ENCODE measurements around the gene ARHGAP8. TPM values are rescaled to one million over a fixed set of nuclear protein-coding genes. Genes with fewer than 3 reads are reported as not detected.

ARHGAP8 gene
- total and polyA plus RNA-seq, 10 of the 15 experiments (the other 5 are each of a cell fraction or from before 2014, with no cell fraction given): 0.33 TPM; not detected in 9

DNA sequence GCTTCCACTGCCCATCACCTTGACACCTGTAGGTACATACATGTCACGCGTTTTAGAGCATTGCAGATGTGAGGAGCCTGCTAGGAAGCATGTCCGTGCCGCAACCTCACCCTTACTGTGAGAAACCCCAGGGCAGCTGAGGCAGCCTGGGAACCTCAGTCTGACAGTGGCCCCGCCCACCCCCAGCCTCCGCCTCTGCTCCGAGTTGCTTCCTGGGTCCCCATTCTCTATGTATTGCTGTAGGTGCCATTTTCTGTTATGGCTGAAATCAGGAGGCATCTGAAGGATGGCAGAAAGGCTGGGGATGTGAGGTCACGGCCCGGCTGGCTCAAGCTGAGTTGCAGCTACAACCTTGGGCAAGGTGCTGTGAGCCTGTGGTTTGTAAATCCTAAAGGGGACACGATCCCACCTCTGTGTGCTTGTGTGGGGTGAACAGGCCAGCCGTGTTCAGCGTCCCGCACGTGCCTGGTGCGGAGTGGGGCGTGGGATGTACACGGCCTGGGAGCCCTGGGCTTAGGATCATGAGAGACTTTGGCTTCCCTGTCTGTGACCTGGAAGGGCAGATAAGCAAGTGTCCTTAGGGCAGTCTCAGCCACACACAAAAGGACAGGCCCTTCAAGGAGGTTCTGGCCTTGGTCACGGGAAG is 154.7 kb downstream of the ARHGAP8 start (continued):
- no peak for TF ChIP-seq BACH1 (IDR thresholded peaks at IDR 0.05; ENCODE audit: borderline replicate concordance)
- TF ChIP-seq NBN (IDR thresholded peaks at IDR 0.05): no peak
- no peak for TF ChIP-seq SREBF1 (IDR thresholded peaks at IDR 0.05; ENCODE audit: low read length)

DNA sequence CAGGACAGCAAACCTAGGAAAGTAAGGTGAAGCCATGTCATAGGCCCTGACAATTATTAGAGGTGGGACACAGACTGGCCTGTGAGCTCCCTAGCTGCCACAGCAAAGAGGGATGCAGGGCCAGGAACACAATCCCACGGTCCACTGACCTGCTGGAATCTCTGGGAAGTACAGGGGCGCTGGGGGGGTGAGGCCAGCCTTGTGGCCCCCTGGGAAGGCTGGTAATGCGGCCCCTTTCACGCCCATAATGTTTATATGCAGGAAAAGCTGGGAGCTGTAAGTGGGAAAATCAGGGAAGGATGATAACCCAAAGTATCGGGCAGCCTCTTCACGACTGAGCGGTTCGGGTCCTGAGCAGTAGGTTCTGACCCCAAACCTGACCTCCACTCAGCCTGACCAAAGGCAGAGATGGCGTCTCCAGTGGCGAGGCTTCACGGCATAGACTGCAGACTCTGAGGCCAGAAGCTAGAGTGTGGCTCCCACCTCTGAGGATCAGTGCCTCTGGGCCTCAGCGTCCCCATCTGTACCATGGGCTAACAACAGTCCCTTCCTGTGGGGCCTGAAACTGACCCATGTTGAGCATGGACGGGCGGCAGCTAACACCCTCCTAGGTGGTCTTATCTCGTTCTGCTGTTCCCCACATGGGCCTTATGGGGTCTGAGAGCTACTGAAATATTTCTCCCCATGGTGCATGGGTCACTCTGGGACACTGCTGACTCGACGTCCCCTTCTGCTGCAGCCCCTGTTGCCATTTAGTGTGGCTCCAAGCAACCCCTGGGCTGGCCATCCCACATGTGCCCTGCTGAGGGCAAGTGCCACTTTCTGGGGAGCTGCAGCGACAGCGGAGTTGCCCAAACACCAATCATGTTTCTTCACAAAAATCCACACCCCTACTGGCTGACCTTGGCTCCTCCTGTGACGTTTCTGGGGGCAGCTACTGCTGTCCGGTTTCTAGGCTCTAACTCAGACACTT is 155.7 kb downstream of the ARHGAP8 start:
- Histone ChIP-seq H3K4me1 (ENCODE audit: control insufficient read depth, insufficient read depth, low read length) (no peaks in the 10 kb centered on the region), H3K9ac (ENCODE audit: control insufficient read depth, insufficient read depth, low read length) (no peak overlapping the region), H3K27me3 (replicated peaks in 1 of 2; ENCODE audit: control insufficient read depth in 2 of 2, insufficient read depth in 2 of 2, low read length in 1 of 2) (no peaks in the 10 kb centered on the region), H3K36me3 (ENCODE audit: control insufficient read depth in 2 of 2, insufficient read depth in 2 of 2, low read length in 1 of 2) (no peaks in the 10 kb centered on the region), H3K79me2 (ENCODE audit: control insufficient read depth, insufficient read depth, low read length) (no peaks in the 10 kb centered on the region), H3K4me2 (ENCODE audit: control insufficient read depth, insufficient read depth) (no peak overlapping the region), H2AFZ (ENCODE audit: control insufficient read depth, low read depth, low read length) (no peak overlapping the region), H4K20me1 (ENCODE audit: control insufficient read depth, insufficient read depth) (no peaks in the 10 kb centered on the region), H3K27ac (ENCODE audit: control insufficient read depth, insufficient read depth) (no peak overlapping the region), H3K9me3 (replicated peaks; ENCODE audit: control insufficient read depth, insufficient read depth, low read length) (no peaks in the 10 kb centered on the region; the same call in 2 of the 3 replicates), H3K4me3 (no peak overlapping the region)
- WGBS (ENCODE audit: insufficient coverage, insufficient replicate concordance, low lambda C conversion rate, missing lambda C conversion rate): 47% methylated on average over 21 of the region's 21 CpGs
- ChIA-PET SMC1A (ENCODE audit: uncharacterized antibody, unreplicated experiment) (no interaction called here), CTCF (no interaction called here), POLR2A (no interaction called here), RAD21 (ENCODE audit: unreplicated experiment) (no interaction called here)
- ATAC-seq (no peak), DNase-seq (ENCODE audit: low read depth, low spot score) (no peak), FAIRE-seq (no peak)
- TF ChIP-seq ZNF622 (IDR thresholded peaks at IDR 0.05) (no peak), EGR1 (IDR thresholded peaks at IDR 0.05; ENCODE audit: borderline replicate concordance in 1 of 2, low read depth in 2 of 2, low read length in 2 of 2) (no peak), CBX3 (IDR thresholded peaks at IDR 0.05; ENCODE audit: borderline replicate concordance, low read depth) (no peak), TARDBP (IDR thresholded peaks at IDR 0.05; ENCODE audit: borderline replicate concordance) (no peak), POLR2AphosphoS5 (IDR thresholded peaks at IDR 0.05; ENCODE audit: low read length) (no peak), CREM (IDR thresholded peaks at IDR 0.05; ENCODE audit: low read depth) (no peak)
- TF ChIP-seq, protein P1, sequence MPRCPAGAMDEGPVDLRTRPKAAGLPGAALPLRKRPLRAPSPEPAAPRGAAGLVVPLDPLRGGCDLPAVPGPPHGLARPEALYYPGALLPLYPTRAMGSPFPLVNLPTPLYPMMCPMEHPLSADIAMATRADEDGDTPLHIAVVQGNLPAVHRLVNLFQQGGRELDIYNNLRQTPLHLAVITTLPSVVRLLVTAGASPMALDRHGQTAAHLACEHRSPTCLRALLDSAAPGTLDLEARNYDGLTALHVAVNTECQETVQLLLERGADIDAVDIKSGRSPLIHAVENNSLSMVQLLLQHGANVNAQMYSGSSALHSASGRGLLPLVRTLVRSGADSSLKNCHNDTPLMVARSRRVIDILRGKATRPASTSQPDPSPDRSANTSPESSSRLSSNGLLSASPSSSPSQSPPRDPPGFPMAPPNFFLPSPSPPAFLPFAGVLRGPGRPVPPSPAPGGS (IDR thresholded peaks at IDR 0.05; ENCODE audit: borderline replicate concordance, insufficient read depth, low read depth, low read length, poor library complexity, severe bottlenecking): no peak
- TF ChIP-seq, protein P2, sequence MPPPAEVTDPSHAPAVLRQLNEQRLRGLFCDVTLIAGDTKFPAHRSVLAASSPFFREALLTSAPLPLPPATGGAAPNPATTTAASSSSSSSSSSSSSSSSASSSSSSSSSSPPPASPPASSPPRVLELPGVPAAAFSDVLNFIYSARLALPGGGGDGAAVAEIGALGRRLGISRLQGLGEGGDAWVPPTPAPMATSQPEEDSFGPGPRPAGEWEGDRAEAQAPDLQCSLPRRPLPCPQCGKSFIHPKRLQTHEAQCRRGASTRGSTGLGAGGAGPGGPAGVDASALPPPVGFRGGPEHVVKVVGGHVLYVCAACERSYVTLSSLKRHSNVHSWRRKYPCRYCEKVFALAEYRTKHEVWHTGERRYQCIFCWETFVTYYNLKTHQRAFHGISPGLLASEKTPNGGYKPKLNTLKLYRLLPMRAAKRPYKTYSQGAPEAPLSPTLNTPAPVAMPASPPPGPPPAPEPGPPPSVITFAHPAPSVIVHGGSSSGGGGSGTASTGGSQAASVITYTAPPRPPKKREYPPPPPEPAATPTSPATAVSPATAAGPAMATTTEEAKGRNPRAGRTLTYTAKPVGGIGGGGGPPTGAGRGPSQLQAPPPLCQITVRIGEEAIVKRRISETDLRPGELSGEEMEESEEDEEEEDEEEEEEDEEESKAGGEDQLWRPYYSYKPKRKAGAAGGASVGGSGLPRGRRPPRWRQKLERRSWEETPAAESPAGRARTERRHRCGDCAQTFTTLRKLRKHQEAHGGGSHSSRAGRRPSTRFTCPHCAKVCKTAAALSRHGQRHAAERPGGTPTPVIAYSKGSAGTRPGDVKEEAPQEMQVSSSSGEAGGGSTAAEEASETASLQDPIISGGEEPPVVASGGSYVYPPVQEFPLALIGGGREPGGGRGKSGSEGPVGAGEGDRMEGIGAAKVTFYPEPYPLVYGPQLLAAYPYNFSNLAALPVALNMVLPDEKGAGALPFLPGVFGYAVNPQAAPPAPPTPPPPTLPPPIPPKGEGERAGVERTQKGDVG (CRISPR knock-in tag; IDR thresholded peaks at IDR 0.05): no peak
- TF ChIP-seq, protein P3, sequence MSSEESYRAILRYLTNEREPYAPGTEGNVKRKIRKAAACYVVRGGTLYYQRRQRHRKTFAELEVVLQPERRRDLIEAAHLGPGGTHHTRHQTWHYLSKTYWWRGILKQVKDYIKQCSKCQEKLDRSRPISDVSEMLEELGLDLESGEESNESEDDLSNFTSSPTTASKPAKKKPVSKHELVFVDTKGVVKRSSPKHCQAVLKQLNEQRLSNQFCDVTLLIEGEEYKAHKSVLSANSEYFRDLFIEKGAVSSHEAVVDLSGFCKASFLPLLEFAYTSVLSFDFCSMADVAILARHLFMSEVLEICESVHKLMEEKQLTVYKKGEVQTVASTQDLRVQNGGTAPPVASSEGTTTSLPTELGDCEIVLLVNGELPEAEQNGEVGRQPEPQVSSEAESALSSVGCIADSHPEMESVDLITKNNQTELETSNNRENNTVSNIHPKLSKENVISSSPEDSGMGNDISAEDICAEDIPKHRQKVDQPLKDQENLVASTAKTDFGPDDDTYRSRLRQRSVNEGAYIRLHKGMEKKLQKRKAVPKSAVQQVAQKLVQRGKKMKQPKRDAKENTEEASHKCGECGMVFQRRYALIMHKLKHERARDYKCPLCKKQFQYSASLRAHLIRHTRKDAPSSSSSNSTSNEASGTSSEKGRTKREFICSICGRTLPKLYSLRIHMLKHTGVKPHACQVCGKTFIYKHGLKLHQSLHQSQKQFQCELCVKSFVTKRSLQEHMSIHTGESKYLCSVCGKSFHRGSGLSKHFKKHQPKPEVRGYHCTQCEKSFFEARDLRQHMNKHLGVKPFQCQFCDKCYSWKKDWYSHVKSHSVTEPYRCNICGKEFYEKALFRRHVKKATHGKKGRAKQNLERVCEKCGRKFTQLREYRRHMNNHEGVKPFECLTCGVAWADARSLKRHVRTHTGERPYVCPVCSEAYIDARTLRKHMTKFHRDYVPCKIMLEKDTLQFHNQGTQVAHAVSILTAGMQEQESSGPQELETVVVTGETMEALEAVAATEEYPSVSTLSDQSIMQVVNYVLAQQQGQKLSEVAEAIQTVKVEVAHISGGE (CRISPR knock-in tag; IDR thresholded peaks at IDR 0.05): no peak
- BruUV-seq (replicated peaks): no TSS peak
- in situ Hi-C loops (cut with MboI) (loop anchor here (25.0 kb wide), 1 partner anchor 1054 kb away; no protein-coding TSS in a partner anchor), intact Hi-C loops (cut with micrococcal nuclease; ENCODE audit: unreplicated experiment) (no loop called here)

All from GM12878 (cell line).